Fibroblast of lung (primary cell): ENCODE data around the gene PHACTR2. TPM values are rescaled to one million over a fixed set of nuclear protein-coding genes. Genes with fewer than 3 reads are reported as not detected.

Source experiments
- DNase-seq, 2 donors: peaks; one replicate each; pipeline versions ENCODE4 v3.0.0 to v3.0.0-alpha.2; 2010; ENCODE audit warnings: low read depth in 2 of 2
- H2AFZ ChIP-seq: 2 replicates; pipeline ENCODE4 v1.5.1; 2012; ENCODE audit warnings: low read length, control low read depth, inconsistent platforms
- H3K27ac ChIP-seq: 2 replicates; pipeline ENCODE4 v1.5.1; 2011; ENCODE audit warnings: low read length, control low read depth; ENCODE audit not compliant: insufficient read depth
- H3K27me3 ChIP-seq: 2 replicates; pipeline ENCODE4 v1.5.1; 2011; ENCODE audit warnings: mild to moderate bottlenecking, low read length; ENCODE audit not compliant: control insufficient read depth, insufficient read depth
- H3K36me3 ChIP-seq: 2 replicates; pipeline ENCODE4 v1.5.1; 2011; ENCODE audit warnings: low read length; ENCODE audit not compliant: control insufficient read depth, insufficient read depth
- H3K4me1 ChIP-seq: 2 replicates; pipeline ENCODE4 v1.5.1; 2011; ENCODE audit warnings: low read length; ENCODE audit not compliant: control insufficient read depth, insufficient read depth; ENCODE audit errors: extremely low read depth
- H3K4me2 ChIP-seq: 2 replicates; pipeline ENCODE4 v1.5.1; 2011; ENCODE audit warnings: low read length, control low read depth; ENCODE audit not compliant: insufficient read depth; ENCODE audit errors: extremely low read depth
- H3K4me3 ChIP-seq, 4 experiments: fragments of 200-600 bp in 1 of 4; sonication (generic) in 1 of 4; replicated peaks in 1 of 4; 2 replicates each; pipeline ENCODE4 v1.5.1; 2011 to 2016; ENCODE audit warnings: low read length in 4 of 4, low read depth in 3 of 4, mild to moderate bottlenecking in 3 of 4, control low read depth in 2 of 4, inconsistent platforms in 1 of 4, mixed read lengths in 1 of 4; ENCODE audit not compliant: insufficient read depth in 1 of 4; ENCODE audit errors: control extremely low read depth in 1 of 4
- H3K79me2 ChIP-seq: 2 replicates; pipeline ENCODE4 v1.5.1; 2012; ENCODE audit warnings: mild to moderate bottlenecking, low read length, inconsistent platforms; ENCODE audit not compliant: control insufficient read depth, insufficient read depth
- H3K9ac ChIP-seq: 2 replicates; pipeline ENCODE4 v1.5.1; 2011; ENCODE audit warnings: mild to moderate bottlenecking, low read length, control low read depth; ENCODE audit not compliant: insufficient read depth
- H3K9me3 ChIP-seq: 2 replicates; pipeline ENCODE4 v1.5.1; 2012; ENCODE audit warnings: low read depth, low read length; ENCODE audit not compliant: control insufficient read depth, insufficient read depth
- H4K20me1 ChIP-seq: 2 replicates; pipeline ENCODE4 v1.5.1; 2011; ENCODE audit warnings: low read length; ENCODE audit not compliant: control insufficient read depth, insufficient read depth; ENCODE audit errors: extremely low read depth
- CTCF ChIP-seq, 2 donors: IDR thresholded peaks in 1 of 2; conservative IDR thresholded peaks in 1 of 2; 1 replicate in 1 of 2; 2 replicates in 1 of 2; pipeline ENCODE4 v1.5.1; 2011 to 2012; ENCODE audit warnings: low read length in 2 of 2, control low read depth in 1 of 2, inconsistent platforms in 1 of 2, low read depth in 1 of 2, mild to moderate bottlenecking in 1 of 2
- EZH2 ChIP-seq: IDR thresholded peaks from 2 replicates; pipeline ENCODE4 v1.5.1; 2012; ENCODE audit warnings: low read length, control low read depth, mild to moderate bottlenecking; ENCODE audit errors: missing control alignments
- polyA plus RNA-seq, 2 donors: library from polyadenylated mRNA; depleted of rRNA in 1 of 2; stranded (reverse) in 1 of 2; unstranded in 1 of 2; fragments of >200 nt; gene quantifications; 2 replicates each; pipeline ENCODE4 v1.2.1, GENCODE V29; 2011 to 2012; ENCODE audit warnings: missing spikeins in 1 of 2
- total RNA-seq: library from RNA; depleted of rRNA; stranded (reverse); fragments of >200 nt; gene quantifications from 2 replicates; pipeline ENCODE4 v1.2.1, GENCODE V29; 2014

PHACTR2 gene
- total and polyA plus RNA-seq, 2 donors (not counting 1 experiment from before 2014, with no cell fraction given) = 40.1 to 55.0 TPM

- Histone ChIP-seq H3K79me2 (no peaks in the 10 kb centered on the region), H3K9me3 (no peaks in the 10 kb centered on the region), H3K36me3 (no peaks in the 10 kb centered on the region), H3K4me2 (no peak overlapping the region), H3K4me1 (no peaks in the 10 kb centered on the region), H3K4me3 (no peak overlapping the region), H3K27me3 (no peaks in the 10 kb centered on the region), H3K27ac (no peak overlapping the region), H2AFZ (no peak overlapping the region), H4K20me1 (no peaks in the 10 kb centered on the region), H3K9ac (no peak overlapping the region)
- DNase-seq = no peak
- TF ChIP-seq EZH2 (no peak), CTCF (conservative IDR thresholded peaks at IDR 0.05 in 1 of 2, IDR thresholded peaks at IDR 0.05 in 1 of 2; ENCODE audit: low read depth in 1 of 2, low read length in 2 of 2) (no peak)
Observed at GRCh38 chr6:143836150-143836549, 158.4 kb downstream of the PHACTR2 start.

- H4K20me1 ChIP-seq = no peaks in the 10 kb centered on the region
- H3K79me2 ChIP-seq = peaks cover 2% of the 10 kb centered on the region
- no peak overlapping the region for H3K27ac ChIP-seq
- H2AFZ ChIP-seq = no peak overlapping the region
- no peaks in the 10 kb centered on the region for H3K27me3 ChIP-seq
- no peak overlapping the region for H3K4me3 ChIP-seq
- no peaks in the 10 kb centered on the region for H3K4me1 ChIP-seq
- H3K9me3 ChIP-seq = no peaks in the 10 kb centered on the region
- no peak overlapping the region for H3K9ac ChIP-seq
- TF ChIP-seq EZH2 = no peak
- no peak for TF ChIP-seq CTCF (conservative IDR thresholded peaks at IDR 0.05 in 1 of 2, IDR thresholded peaks at IDR 0.05 in 1 of 2; ENCODE audit: low read depth in 1 of 2, low read length in 2 of 2)
- no peak overlapping the region for H3K4me2 ChIP-seq
- no peak for DNase-seq
- no peaks in the 10 kb centered on the region for H3K36me3 ChIP-seq
Observed at GRCh38 chr6:143838395-143838794, 160.6 kb downstream of the PHACTR2 start.

GRCh38 chr6:143839196-143839595 is 161.4 kb downstream of the PHACTR2 start:
- H3K9ac ChIP-seq = no peak overlapping the region
- H3K27me3 ChIP-seq = no peaks in the 10 kb centered on the region
- TF ChIP-seq CTCF (conservative IDR thresholded peaks at IDR 0.05 in 1 of 2, IDR thresholded peaks at IDR 0.05 in 1 of 2; ENCODE audit: low read depth in 1 of 2, low read length in 2 of 2) (no peak), EZH2 (no peak)
- no peak overlapping the region for H3K4me2 ChIP-seq
- no peaks in the 10 kb centered on the region for H3K4me1 ChIP-seq
- no peak overlapping the region for H2AFZ ChIP-seq
- H3K79me2 ChIP-seq = peaks cover 10% of the 10 kb centered on the region
- no peak overlapping the region for H3K27ac ChIP-seq
- H3K9me3 ChIP-seq = no peaks in the 10 kb centered on the region
- H3K36me3 ChIP-seq = no peaks in the 10 kb centered on the region
- H4K20me1 ChIP-seq = no peaks in the 10 kb centered on the region
- no peak for DNase-seq
- H3K4me3 ChIP-seq = no peak overlapping the region
